NCI-H774 (cell line): ENCODE results near the gene KRT2.
"Not testable (repeated sequence)": the region's sequence is repeated elsewhere in the genome, so short reads cannot be mapped to it uniquely, and the experiment has no call there.

ENCODE experiments used
- DNase-seq: peaks from one replicate; lab custom pipeline; 2025; lab: John Stamatoyannopoulos, UW

The KRT2 gene

DNA sequence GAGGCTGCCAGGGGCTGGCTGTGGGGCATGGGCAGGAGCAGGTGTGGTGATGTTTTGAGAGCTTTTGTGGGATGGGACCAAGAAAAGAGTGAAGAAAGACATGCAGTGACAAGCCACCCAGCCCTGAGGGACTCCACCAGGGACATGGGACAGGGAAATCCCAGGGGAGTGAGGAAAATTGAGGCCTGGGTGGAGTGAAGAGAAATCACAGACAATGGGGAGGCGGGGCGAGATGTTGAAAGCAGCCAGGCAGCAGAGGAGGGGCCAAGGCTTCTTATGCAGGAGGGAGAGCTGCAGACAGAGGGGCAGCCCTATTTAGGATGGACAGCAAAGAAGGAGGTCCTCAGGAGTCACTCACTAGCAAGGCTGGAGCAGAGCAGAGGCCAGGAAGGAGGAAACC lies 32.4 kb upstream of the KRT2 start:
- no peak for DNase-seq

- no peak for DNase-seq
These were observed 31.7 kb upstream of the KRT2 start for GRCh38 chr12:52683575-52684300.

DNA sequence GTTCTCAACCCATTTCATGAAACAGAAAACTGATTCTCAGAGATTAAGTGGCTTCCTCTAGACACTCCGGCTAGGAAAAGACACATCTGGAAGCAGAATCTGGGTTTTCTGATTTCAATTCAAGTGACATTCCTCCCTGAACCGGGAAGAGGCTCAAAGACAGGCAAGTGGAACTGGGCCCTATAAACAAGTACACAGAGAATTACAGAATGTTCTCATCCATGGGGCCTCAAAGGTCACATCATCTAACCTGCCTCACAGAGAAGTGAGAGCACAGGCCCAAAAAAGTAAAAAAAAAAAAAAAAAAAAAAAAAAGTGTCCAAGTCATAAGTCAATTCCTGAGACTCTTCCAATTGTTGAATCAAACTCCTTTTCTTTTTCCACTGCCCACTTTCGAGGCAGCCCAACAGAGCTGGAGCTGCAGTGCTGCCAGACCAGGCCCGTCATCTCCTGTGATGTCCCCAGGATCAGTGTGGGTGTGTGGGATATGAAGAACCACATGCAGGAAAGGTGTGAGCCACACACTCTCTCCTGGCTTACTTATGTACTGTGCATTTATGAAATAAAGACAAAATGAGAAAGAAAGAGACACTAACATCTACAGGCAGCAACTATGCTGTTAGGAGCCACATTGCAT lies 31.0 kb upstream of the KRT2 start:
- DNase-seq: no peak

- DNase-seq: no peak
These were observed 30.3 kb upstream of the KRT2 start for GRCh38 chr12:52682381-52682660.

- no peak for DNase-seq
These were observed 29.7 kb upstream of the KRT2 start for GRCh38 chr12:52681526-52682380.

GRCh38 chr12:52680363-52680762 lies 28.4 kb upstream of the KRT2 start, which contains the start of gene KRT1:
TSS of gene KRT1 (minus strand) at chr12:52680407. CDS start at chr12:52680348, 59 bp downstream.
- no peak for DNase-seq

GRCh38 chr12:52679875-52680274 lies 27.9 kb upstream of the KRT2 start:
- no peak for DNase-seq

DNA sequence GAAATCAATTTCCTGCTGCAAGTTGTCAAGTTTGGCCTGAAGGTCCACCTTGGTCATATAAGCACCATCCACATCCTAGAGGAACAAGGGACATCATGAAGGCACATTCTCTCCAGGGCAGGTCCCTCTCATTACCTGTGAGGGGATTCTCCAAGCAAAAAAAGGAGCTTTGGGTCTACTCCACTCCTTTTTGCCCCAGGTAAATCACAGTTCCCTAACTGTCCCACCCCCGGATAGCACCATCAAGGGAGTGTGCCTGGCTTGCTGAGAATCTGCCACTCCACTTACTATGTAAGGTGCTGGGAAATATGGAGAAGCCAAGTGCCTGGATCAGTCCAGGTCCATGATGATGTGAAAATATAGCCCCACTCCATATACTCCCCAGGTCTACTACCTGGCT lies 25.7 kb upstream of the KRT2 start:
- DNase-seq: no peak

- no peak for DNase-seq
These were observed 25.1 kb upstream of the KRT2 start for GRCh38 chr12:52677126-52677525.

- DNase-seq: no peak
These were observed 24.2 kb upstream of the KRT2 start for GRCh38 chr12:52676163-52676562.

- DNase-seq: no peak
These were observed 23.3 kb upstream of the KRT2 start for GRCh38 chr12:52675301-52675701.

DNA sequence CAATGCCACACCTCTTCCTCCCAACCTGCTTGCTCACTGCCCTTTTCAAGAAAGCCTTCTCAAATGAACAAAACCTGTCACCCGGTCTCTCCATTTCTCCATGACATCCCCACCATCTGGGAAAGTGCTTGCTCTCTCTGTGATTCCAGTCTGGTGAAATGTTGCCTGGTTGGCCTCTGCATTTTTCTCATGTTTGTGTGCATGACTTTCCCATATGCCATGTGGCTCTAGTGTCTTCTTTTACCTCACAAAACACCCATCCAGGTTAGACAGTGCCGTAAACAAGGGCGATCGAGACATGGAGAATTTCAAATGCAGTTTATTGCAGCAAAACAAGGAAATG lies 22.4 kb upstream of the KRT2 start:
- no peak for DNase-seq

GRCh38 chr12:52673713-52674432 lies 21.9 kb upstream of the KRT2 start:
- DNase-seq: no peak

GRCh38 chr12:52673217-52673616 lies 21.2 kb upstream of the KRT2 start:
- no peak for DNase-seq

DNA sequence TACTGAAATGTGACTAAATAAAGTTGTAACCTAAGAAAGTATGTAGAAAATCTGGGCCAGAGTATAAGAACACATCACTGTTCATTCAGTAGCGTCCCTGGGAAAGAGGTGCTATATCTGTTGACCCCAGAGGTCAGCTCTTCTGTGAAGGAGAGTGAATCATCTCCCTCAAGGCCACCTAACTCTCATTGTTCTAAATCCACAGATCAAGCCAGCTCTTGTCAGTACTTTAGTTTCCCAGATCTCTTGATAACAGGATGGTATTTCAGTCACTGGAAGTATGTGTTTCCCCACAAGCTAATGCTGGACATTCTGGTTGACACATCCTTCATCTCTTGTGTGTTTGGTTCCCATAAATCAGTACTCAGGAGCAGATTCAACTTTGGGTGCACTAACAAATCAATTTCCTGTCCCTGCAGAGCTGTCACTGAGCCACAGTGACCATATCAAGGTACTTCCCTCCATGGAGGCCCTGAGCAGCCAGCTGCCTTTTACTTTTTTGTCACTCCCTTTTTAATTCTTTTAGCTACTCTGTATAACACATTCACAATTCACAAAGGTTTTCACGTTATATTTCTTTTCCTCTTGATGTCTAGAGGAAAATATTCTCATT lies 20.4 kb upstream of the KRT2 start:
- no peak for DNase-seq

GRCh38 chr12:52670961-52671360 lies 18.9 kb upstream of the KRT2 start:
- no peak for DNase-seq

GRCh38 chr12:52670506-52670905 lies 18.5 kb upstream of the KRT2 start:
- DNase-seq: no peak

GRCh38 chr12:52669941-52670340 lies 17.9 kb upstream of the KRT2 start:
- not testable (repeated sequence) for DNase-seq

DNA sequence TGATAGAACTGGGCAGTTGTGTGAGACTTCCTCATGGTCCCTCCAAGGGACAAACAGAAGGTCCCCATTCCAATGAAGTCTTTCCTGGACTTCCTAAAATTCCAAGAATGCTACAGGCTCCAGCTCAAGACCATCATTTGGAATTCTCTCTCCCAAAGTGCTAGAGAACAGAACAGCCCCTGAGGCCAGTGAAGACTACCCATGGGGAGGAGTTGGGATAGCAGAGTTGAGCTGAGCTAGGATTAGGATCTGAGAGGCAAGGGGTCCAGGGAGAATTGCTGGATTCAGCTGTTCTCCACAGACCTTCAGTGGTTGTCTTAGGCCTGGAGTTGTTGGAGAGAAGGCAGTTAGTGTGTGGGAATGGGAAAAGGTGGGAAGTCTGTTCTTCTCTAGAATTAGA lies 17.4 kb upstream of the KRT2 start:
- DNase-seq: no peak

DNA sequence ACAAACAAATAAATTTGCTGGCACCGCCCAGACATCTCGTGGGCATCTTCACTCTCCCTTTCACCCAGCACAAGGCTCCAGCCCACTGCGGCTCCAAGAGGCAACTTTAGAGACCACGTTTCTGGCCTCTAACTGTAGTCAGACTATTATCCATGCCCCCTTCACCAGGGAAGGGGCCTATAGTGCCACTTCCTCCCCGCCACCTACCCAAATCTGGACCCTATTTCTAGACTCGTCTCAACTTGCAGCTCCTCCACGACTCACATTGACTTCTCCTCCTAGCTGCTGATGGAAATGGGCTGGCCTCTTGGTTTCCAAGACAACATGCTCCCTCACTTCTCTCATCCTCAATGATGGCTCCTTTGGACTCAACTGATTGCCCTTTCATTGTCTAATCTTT lies 15.9 kb upstream of the KRT2 start:
- no peak for DNase-seq

DNA sequence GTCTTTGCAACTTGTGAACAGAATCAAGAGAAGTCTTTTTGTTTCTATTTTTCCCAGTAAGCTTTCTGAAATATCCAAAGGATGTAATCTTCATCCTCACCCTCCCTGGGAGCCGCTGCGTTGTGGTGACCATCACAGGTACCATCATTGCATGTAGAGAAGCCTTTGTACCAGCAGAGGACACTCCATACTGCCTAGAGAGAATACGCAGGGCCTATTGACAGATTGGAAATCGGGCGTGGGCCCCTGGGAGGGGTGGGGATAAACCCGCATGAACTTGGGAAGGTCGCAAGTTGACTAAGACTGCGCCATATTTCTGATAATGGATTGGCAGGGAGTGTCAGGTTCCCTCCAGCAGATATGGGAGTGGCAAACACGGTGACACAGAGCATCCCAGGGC lies 15.5 kb upstream of the KRT2 start:
- no peak for DNase-seq

- no peak for DNase-seq
These were observed 14.5 kb upstream of the KRT2 start for GRCh38 chr12:52666471-52666870.
